ENCODE results near the gene SCGN. TPM values are rescaled to one million over a fixed set of nuclear protein-coding genes. Genes with fewer than 3 reads are reported as not detected.

SCGN gene
- total and polyA plus RNA-seq, 9 of the 15 experiments (the other 6 are each of a cell fraction or from before 2014, with no cell fraction given) = not detected

- TF ChIP-seq MLX (CRISPR knock-in tag; conservative IDR thresholded peaks at IDR 0.05) (no peak), ZNF639 (CRISPR knock-in tag; conservative IDR thresholded peaks at IDR 0.05 in 1 of 2, IDR thresholded peaks at IDR 0.05 in 1 of 2) (peak in 1 of 2 experiments; percentile 56; a peak in 1 of 4 replicates), RBM14 (IDR thresholded peaks at IDR 0.05; ENCODE audit: borderline replicate concordance, insufficient read depth, low read depth, low read length) (no peak), ESRRB (CRISPR knock-in tag; IDR thresholded peaks at IDR 0.05; ENCODE audit: borderline replicate concordance) (no peak), POLR2B (IDR thresholded peaks at IDR 0.05; ENCODE audit: low read depth, partially characterized antibody) (no peak), ZBTB9 (CRISPR knock-in tag; IDR thresholded peaks at IDR 0.05) (peak; percentile 61; the same call in 1 of the 2 replicates), GMEB1 (CRISPR knock-in tag; IDR thresholded peaks at IDR 0.05) (no peak), POLR2AphosphoS2 (IDR thresholded peaks at IDR 0.05; ENCODE audit: low read length) (no peak), E2F6 (IDR thresholded peaks at IDR 0.05; ENCODE audit: borderline replicate concordance in 1 of 2, extremely low read depth in 1 of 2, insufficient read depth in 1 of 2, insufficient read length in 1 of 2, low read depth in 1 of 2, low read length in 1 of 2, poor library complexity in 1 of 2, severe bottlenecking in 1 of 2) (no peak), ARID3B (CRISPR knock-in tag; IDR thresholded peaks at IDR 0.05; ENCODE audit: borderline replicate concordance) (no peak), CCAR2 (IDR thresholded peaks at IDR 0.05; ENCODE audit: low read depth, low read length) (no peak), CREB3 (tag; conservative IDR thresholded peaks at IDR 0.05; ENCODE audit: low read depth) (0 out of 2 replicates have a peak, but pooled peaks have one; percentile 32), TRIM24 (IDR thresholded peaks at IDR 0.05) (no peak), TBL1XR1 (IDR thresholded peaks at IDR 0.05; ENCODE audit: low read length in 2 of 2) (no peak)
These were observed at the start of gene SCGN (continued) for GRCh38 chr6:25652007-25652515.

Data from K562 (cell line).